NCI-H526 (cell line): ENCODE data around the gene FCN2.

ENCODE experiments used
- DNase-seq, 2 experiments: peaks; one replicate each; lab custom pipeline; 2025; lab: John Stamatoyannopoulos, UW

Gene FCN2

GRCh38 chr9:134912126-134912840 lies 31.7 kb downstream of the FCN2 start:
- DNase-seq = no peak

- no peak for DNase-seq
These were observed 32.6 kb downstream of the FCN2 start for GRCh38 chr9:134913041-134913712.

- DNase-seq = no peak
These were observed 33.3 kb downstream of the FCN2 start for GRCh38 chr9:134913713-134914500.

- DNase-seq = no peak
These were observed 33.9 kb downstream of the FCN2 start for GRCh38 chr9:134914501-134914834.

- no peak for DNase-seq
These were observed 34.7 kb downstream of the FCN2 start for GRCh38 chr9:134915046-134915985.

GRCh38 chr9:134916161-134916665 lies 35.6 kb downstream of the FCN2 start:
- DNase-seq = no peak

- DNase-seq = no peak
These were observed 37.1 kb downstream of the FCN2 start, which contains the start of gene FCN1 for GRCh38 chr9:134917431-134918373. TSS of gene FCN1 (minus strand) at chr9:134917912. CDS start at chr9:134917871, 41 bp downstream.

- DNase-seq = no peak
These were observed 38.0 kb downstream of the FCN2 start for GRCh38 chr9:134918646-134919045.

- DNase-seq = no peak
These were observed 38.7 kb downstream of the FCN2 start for GRCh38 chr9:134919303-134919702.

- no peak for DNase-seq
These were observed 41.7 kb downstream of the FCN2 start for GRCh38 chr9:134922066-134922931.

GRCh38 chr9:134922932-134923240 lies 42.3 kb downstream of the FCN2 start:
- DNase-seq = no peak

- DNase-seq = no peak
These were observed 42.9 kb downstream of the FCN2 start for GRCh38 chr9:134923466-134923865.

GRCh38 chr9:134925011-134925511 lies 44.5 kb downstream of the FCN2 start:
- DNase-seq = no peak

GRCh38 chr9:134928436-134929192 lies 48.0 kb downstream of the FCN2 start:
- DNase-seq = no peak

GRCh38 chr9:134929193-134930158 lies 48.9 kb downstream of the FCN2 start:
- no peak for DNase-seq

- peak; percentile 18 to 35 for DNase-seq
These were observed 49.8 kb downstream of the FCN2 start for GRCh38 chr9:134930398-134930797.

- DNase-seq = no peak
These were observed 51.6 kb downstream of the FCN2 start for GRCh38 chr9:134932171-134932570.
